Stimulated activated CD8-positive, alpha-beta memory T cell treated with anti-CD3 and anti-CD28 coated beads, Interleukin-7, amount 100 ng/mL, for 48 hours (primary cell): ENCODE data around the gene BGN.

Experiments
- DNase-seq, 2 donors: peaks; one replicate each; pipeline ENCODE4 v3.0.0-alpha.2; 2020; ENCODE audit warnings: low read depth in 1 of 2; ENCODE audit errors: extremely low read depth in 1 of 2

Gene BGN

GRCh38 chrX:153459986-153460385 is 34.8 kb upstream of the BGN start:
- DNase-seq = no peak

DNA sequence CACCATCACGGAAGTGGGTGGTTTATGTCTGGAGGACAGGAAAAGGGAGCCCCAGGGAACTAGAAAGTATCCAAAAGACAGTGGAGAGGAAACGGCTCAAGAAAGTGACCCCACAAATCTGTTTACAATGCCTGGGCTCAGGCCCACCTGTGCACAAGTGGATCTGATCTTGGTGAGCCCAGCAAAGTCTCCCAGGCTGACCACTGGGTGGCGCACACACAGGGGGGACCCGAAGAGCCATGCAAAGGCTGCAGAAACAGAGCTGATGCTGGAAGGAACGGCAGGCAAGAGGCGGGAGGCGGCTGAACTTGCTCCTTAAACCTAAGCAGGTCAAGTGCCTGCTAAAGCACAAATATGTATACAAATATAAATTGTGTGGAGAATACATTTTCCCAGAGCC is 34.0 kb upstream of the BGN start:
- peak in 1 of 2 donors; percentile 6 for DNase-seq

DNA sequence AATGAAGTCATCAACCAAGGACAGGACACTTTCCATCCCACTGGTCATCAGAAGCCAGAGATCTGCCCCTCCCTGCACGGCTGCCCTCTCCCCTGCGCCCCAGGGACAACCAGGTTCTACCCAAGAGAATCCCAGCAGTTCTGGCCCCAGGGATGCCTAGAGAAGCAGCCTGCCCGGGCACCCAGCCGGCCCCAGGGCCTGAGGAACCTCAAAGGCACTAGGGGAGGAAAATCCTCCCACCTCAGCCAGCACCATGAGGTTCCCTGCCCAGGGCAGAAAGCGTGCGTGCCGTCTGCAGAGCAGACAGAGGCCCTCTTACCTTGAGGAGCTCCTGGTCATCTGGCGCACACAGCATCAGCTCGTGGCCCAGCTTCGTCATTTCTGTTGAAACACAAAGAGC is 32.5 kb upstream of the BGN start:
- DNase-seq = no peak

DNA sequence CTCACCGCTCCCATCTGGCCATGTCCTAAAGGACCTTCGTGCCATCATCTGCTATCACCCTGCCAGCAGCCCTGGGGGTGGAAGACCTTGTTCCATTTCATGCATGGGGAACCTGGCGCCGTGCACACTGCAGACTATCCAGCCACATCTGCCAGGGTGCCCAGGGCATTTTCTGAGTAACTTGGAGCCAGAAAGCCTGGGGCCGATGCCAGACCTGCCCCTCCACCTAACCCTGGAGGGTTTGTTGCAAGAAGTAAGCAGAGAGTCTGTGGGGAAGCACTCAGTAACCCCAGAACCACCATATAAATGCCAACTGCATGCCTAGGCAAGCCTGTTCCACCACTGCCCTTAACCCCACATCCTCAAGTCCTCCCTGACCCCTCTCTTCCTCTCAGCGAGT is 31.7 kb upstream of the BGN start:
- no peak for DNase-seq

GRCh38 chrX:153463556-153463955 is 31.2 kb upstream of the BGN start:
- no peak for DNase-seq

DNA sequence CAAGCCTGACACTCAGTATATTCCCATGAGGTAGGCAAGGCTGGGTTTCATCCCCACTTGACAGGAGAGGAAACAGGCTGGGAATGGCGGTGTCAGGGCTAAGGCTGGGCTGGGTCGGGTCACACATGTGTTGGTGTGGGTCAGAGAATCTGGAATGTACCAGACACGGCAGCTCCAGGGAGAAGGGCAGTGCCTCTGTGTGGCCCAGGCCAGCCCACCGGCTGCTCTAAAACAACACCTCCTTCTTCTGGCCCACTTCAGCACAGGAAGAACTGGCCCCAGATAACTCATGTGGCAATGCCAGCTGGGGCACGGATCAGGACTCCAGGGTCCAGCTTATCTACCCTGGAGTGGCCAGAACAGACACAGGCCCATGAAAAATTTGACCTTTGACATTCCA is 30.7 kb upstream of the BGN start:
- no peak for DNase-seq

GRCh38 chrX:153465691-153466380 is 28.9 kb upstream of the BGN start:
- DNase-seq = no peak

DNA sequence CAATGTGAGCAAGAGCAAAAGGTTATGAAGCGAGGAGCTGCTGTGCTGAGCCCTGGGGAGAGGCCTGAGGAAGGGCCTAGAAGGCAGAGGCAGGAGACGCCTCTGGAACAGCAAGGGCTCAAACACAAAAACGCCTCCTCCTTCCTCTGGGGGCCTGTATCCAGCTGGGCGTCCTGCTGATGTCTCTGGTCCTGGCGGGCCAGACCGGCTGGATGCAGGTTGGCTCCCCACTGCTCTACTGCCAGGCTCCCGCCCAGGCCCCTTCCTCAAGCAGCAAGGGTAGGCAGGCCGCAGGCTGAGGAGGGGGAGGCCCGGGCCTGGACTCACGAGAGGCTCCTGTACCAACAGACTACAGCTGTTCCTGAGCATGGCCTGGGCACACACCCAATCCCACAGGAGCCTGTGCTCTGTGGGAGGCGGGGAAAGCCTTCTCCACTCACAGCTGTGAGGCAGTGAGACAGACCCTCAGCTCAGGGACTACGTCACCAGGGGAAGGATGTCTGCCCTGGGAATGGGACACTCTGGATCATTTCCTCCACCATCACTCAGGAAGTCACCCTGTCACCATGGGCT is 26.7 kb upstream of the BGN start:
- DNase-seq = no peak

DNA sequence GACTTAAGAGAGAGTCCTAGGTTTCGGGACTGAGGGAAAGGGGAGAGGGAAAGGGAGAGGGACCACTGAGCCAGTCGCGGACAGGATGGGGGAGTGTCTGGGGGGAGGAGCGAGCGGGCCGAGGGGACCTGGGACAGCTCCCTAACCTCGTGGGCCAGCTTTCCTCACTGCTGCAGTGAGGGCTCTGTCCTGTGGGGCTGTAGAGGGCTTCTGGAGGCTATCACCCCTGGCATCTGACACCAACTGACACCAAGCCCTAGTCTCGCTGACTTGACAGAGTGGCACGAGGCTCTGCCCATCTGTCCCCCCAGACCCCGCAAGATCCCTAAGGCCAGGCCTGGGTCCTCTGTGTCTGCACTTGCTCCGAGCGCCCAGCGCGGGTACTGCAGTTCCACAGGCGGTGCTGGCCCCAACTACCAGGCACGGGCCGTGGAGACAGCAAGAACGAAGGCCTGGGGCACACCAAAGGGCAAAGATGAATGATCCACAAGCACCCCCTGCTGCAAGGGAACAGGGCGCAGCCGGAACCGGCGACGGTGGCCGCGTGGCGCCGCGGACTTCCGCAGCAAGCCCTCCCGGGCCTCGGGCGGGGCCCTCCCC is 24.9 kb upstream of the BGN start:
- DNase-seq = peak in 1 of 2 donors; percentile 2

DNA sequence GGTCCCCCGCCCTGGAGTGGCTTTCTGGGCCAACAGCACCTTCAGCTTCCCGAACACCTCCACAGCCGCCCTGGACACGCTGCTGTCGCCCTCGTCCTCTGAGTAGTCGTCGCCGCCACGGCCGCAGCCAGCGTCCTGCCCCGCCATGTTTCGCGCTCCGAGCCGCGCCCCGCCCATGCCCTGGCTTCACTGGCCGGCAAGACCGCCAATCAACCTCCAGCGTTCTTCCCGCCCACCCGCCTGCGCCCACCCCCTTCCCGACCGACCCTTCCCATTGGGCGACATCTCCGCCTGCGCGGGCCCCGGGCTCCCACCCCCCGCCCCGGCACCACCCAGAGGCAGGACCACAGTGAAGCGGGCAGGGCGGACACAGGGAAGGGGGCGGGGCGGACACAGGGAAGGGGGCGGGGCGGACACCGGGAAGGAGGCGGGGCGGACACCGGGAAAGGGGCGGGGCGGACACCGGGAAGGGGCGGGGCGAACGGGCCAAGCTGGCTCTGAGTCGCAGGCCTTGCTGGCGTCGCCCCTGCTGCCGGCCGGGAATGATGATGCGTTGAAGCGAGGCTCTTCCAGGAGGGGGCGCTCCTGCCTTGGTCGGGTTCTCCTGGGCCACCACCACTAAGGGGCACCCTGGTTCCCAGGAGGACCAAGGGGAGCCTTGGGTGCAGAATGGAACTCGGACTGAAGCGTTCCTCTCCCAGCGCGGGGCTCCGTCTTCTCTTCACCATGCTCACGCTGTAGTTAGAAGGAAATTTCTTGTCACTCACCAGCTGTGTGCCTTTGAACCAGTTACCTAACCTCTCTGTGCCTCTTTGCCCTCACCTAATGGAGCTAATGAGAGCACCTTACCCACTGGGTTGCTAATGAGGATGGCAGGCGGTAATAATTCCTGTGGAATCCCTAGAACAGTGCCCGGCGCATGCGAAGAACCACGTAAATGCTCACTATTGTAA is 24.1 kb upstream of the BGN start, which contains the start of gene HAUS7:
Gene HAUS7 (minus strand): TSS at position 166 of the 953 bp plus-strand sequence. CDS start 19 bp downstream, at position 147.
- DNase-seq = peak; percentile 65 to 69

DNA sequence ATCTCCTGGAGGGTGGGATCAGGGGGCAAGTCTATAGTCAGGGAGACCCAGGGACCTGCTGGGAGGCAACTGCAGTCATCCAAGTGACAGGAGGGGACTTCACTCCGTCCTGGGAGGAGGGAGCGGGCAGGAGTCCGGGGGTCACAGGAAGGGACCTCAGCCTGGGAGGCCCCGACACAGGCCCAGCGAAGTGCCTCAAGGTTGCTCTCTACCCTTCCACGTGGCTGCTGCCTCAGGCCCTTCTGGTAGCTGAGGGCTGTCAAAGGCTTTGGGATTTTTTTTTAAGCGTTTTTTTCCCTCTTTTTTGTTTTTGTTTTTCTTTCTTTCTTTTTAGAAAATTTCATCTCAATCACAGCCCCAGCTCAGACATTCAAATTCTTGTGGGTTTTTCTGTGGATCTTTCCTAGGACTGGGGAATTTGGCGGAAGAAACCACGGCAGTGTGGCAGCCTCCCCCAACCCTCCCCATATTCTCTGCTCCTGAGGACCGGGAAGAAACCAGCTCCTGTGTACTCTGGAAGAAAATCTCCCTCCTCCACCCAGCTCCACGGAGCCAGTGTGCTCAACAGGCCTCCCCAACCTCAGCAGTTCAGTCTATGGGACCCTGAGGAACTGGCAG is 23.0 kb upstream of the BGN start:
- DNase-seq = no peak

- no peak for DNase-seq
Observed at GRCh38 chrX:153473126-153473525, 21.7 kb upstream of the BGN start.

DNA sequence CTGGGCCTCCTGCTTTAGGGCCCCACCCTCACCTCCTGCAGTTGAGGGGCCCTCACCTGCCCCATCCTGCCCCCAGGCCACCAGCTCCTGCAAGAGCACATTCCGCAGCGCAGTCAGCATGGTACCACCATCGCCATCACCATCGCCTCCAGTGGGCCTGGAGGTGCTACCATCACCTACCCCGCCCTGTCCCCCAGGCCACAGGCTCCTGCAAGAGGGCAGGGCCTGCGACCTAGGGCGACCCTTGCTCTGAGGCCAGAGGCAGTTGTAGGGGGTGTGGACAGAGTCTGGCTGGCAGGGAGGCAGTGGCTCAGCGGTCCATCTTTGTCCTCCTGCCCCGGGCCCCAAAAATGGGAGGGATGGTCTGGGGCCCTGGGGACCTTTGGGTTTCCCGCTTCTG is 20.5 kb upstream of the BGN start:
- no peak for DNase-seq

DNA sequence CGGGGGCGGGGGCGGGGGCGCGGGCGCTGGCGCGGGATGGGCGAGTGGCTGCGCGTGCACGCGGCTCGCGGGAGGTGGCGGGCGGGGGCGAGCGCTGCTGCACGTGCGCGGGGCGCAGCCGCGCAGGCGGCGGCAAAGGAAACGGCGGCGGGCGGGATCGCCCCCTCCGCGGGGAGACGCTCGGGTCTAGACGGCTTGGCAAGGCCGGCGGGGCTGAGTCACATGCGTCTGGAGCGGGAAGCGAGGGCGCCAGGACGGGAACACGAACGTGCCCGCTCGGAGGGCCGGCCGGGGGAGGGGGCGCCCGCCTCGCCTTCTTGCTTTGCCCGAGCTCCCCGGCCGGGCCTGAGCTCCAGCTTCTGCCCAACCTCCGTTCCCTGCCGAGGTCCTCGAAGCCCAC is 20.1 kb upstream of the BGN start:
- DNase-seq = no peak

DNA sequence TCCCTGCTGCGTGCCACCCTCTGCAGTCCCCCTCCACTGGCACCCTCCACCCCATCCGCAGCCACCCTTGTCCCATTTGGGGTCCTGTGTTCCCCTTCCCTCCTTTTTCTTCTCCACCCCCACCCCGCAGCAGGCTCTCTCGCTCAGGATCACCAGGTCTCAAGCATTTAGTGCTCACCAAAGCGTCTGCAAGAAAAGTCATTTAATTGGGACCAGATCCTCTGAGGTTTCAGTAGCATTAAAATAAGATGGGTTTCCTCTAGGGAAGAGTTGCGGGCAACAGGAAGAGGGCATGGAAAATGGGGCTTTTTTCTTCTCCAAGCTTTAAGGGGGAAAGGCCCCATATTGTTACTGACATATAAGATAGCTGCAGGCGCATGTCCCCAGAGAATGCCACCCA is 19.5 kb upstream of the BGN start:
- no peak for DNase-seq

- DNase-seq = no peak
Observed at GRCh38 chrX:153475751-153476281, 19.0 kb upstream of the BGN start.

DNA sequence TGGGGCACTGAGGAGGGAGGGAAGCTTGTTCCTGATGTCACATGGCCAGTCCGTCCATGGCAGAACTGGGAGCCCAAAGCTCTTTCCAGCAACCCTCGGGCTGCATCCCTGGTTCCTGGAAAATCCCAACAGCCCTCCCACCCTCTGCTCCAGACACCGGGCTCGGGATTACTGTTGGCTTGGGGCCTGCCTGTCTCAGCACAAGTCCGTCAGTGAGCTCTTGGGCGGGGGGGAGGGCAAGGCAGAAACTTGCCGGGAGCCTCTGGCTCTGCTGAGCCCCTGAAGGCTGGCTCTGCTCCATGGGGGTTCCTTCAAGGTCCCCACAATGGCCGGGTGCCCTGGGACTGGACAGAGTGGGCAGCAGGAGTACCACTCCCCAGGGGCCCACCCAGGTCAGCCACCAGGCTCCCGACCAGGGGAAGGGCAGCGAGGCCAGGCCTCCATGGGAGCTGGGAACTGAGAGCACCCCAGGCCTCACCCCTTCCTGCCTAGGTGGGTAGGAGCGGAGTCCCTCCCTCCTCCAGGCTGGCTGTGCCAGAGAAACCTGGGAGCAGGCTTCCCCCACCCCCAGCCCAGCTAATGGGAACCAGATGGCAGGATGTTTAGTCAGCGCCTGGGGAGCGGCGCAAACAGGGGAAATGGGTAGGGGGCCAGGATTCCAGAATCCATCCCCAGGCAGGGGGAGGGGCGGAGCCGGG is 18.0 kb upstream of the BGN start:
- DNase-seq = no peak

DNA sequence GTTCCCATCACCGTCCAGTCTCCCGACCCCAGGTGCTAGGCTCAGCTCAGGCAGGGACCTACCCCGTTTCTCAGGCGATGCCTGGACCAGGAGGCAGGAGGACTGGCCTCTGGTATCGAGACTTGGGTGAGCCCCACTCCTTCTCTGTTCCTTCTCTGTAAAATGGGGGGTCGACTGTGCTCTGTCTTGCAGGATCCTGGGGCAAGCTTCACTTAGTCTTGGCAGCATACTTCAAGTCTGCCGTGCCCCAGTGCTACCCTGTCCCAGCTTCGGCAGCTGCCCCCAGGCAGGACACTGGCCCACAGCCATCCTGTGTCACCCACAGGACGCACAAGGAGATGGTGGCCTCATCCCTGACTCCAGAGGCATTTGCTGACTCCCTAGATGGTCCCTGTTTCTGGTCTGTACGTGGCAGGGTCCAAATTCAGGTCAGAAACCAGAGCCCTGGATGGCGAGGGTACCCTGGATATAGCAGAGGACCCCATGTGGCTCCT is 17.4 kb upstream of the BGN start:
- no peak for DNase-seq

DNA sequence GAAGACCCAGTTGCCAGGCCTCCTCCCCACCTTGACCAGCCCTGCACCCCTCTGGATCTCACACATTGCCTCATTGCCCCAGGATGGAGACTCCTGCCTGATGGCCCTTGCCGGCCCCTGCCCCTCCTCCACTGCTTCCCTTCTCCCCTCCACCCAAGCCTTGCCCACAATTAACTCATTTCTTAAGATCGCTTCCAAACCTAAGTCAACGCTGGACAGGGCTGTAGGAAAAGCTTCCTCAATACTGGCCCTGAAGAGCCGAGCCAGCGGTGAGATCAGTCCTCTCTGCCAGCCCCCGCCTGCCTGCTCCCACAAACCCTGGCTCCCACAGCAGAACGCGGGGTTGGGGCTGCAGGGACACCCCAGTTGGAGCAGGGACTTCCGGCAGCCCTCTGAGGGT is 16.9 kb upstream of the BGN start:
- DNase-seq = no peak

GRCh38 chrX:153478746-153479145 is 16.0 kb upstream of the BGN start:
- no peak for DNase-seq
